Panc1 (cell line): ENCODE results near the gene STPG4.

Experiments used
- POLR2AphosphoS5 ChIP-seq: IDR thresholded peaks from 2 replicates; pipeline ENCODE4 v1.6.1; 2012; ENCODE audit warnings: mild to moderate bottlenecking, low read depth, low read length, moderate library complexity
- TCF7L2 ChIP-seq: IDR thresholded peaks from 2 replicates; pipeline ENCODE4 v1.6.1; 2011; ENCODE audit warnings: mild to moderate bottlenecking, low read depth, low read length, inconsistent platforms
- TF ChIP-seq, protein P1 (sequence below): fragments of 450-650 bp; IDR thresholded peaks from 2 replicates; pipeline ENCODE4 v1.5.1; 2017; ENCODE audit warnings: mild to moderate bottlenecking

DNA sequence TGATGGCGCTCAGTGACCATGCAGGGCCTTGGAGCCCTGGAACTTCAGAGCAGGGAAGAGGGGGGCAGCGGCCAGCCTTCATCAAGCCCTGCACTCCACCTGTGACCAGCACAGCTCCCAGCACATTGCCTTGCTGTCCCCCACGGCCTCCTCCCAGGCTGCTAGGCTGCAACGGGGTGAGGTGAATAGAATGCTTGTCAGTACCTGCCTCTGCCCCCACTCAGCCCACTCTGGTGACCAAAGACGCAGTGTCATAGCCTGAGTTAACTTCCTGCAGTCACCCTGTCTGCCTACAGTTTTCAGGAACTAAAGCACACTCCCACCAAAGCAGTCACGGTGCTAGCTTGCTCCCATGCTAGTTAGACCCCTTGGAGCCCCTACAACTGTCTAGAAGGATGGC is 72.1 kb downstream of the STPG4 start:
- TF ChIP-seq, protein P1, sequence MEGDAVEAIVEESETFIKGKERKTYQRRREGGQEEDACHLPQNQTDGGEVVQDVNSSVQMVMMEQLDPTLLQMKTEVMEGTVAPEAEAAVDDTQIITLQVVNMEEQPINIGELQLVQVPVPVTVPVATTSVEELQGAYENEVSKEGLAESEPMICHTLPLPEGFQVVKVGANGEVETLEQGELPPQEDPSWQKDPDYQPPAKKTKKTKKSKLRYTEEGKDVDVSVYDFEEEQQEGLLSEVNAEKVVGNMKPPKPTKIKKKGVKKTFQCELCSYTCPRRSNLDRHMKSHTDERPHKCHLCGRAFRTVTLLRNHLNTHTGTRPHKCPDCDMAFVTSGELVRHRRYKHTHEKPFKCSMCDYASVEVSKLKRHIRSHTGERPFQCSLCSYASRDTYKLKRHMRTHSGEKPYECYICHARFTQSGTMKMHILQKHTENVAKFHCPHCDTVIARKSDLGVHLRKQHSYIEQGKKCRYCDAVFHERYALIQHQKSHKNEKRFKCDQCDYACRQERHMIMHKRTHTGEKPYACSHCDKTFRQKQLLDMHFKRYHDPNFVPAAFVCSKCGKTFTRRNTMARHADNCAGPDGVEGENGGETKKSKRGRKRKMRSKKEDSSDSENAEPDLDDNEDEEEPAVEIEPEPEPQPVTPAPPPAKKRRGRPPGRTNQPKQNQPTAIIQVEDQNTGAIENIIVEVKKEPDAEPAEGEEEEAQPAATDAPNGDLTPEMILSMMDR = no peak
- TF ChIP-seq POLR2AphosphoS5 = no peak
- TF ChIP-seq TCF7L2 = no peak
